NOMO-1 treated with dmso at 0.1 percent for 144 hours (cell line): Measurements from ENCODE around the gene C9orf78.
"Not testable (repeated sequence)": the region's sequence is repeated elsewhere in the genome, so short reads cannot be mapped to it uniquely, and the experiment has no call there.

Experiments used
- DNase-seq: peaks from one replicate; lab custom pipeline; 2025; ENCODE audit not compliant: unreplicated experiment; lab: John Stamatoyannopoulos, UW

The C9orf78 gene

DNA sequence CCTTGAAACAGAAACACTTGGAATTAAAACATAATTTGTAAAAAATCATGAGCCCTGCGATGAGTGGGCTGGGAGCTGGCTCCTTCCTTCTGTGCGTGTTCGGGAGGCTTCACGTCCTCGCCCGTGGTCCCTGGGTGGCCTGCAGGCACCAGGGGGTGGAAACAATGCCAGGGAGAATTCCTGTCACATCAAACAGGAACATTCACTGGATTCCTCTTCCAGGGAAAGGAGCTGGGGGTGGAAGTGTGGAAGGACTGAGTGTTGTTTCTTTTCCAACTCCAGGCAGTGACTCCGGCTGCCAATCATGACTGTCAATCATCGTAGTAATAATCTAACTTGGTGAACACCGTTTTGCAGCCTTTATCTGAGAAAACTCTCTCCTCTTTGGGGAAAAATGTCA lies 21.4 kb downstream of the C9orf78 start:
- DNase-seq = no peak

DNA sequence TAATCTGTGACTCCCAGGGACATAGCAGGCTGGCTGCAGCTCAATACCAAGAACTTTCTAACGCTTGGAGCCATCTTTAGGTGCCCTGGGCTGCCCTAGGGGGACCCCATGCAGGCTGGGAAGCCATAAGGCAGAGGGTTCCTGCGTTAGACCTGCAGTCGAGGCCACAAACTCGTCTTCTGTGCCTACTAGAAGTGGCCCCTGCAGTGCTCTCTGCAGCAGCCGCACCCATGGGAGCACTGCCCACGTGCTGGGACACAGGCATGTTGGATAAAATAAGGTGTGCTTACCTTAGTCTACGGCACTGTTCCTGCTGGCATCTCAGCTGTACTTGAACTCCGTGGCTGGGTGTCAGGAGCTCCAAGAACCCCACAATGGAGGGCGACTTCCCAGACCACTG lies 22.7 kb downstream of the C9orf78 start:
- DNase-seq = no peak

DNA sequence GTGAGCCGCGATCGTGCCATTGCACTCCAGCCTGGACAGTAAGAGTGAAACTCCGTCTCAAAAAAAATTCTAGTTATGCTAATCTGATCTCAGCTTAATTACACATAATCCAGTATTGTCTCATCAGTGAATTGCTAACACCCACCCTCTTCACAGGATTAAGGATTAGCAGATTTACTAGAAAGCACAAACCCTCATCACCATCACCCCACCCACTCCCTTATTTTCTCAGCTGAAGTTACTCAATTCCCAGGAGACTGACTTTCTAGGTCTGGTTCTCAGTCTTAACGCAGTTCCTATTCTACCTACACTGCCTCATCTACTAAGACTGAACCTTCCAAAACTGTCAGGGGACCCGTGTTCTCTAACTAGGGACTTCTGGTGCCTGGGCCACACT lies 23.1 kb downstream of the C9orf78 start:
- no peak for DNase-seq

DNA sequence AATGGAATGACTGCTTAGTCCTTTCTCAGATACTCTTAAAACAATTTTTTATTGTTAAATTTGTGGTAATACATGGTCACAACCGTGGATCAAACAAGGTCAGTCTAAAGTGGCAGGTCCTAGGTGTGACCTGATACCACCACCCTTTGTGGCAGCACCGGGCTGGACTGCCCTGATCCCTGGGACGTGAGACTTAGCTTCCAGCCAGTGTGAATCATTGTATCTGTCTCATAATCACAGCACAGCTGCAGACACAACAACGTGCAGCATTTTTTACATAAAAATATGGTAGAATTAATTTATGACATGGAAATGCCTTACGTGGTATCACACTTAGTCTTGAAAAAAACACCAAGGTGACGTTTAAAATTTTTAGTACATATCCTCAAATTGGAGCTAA lies 24.3 kb downstream of the C9orf78 start:
- no peak for DNase-seq

GRCh38 chr9:129810116-129810515 lies 25.0 kb downstream of the C9orf78 start:
- DNase-seq = no peak

GRCh38 chr9:129809346-129809745 lies 25.7 kb downstream of the C9orf78 start:
- DNase-seq = no peak

GRCh38 chr9:129806061-129806460 lies 29.0 kb downstream of the C9orf78 start:
- peak; percentile 28 for DNase-seq

GRCh38 chr9:129803676-129804060 lies 31.4 kb downstream of the C9orf78 start:
- no peak for DNase-seq

- DNase-seq = peak; percentile 84
Measured at GRCh38 chr9:129802833-129803675, 32.0 kb downstream of the C9orf78 start, which contains the start of gene TOR1B. Gene TOR1B, plus strand, starts transcription at chr9:129803184. Its CDS starts 29 bp downstream, at chr9:129803213.

GRCh38 chr9:129801504-129801903 lies 33.6 kb downstream of the C9orf78 start:
- DNase-seq = no peak

DNA sequence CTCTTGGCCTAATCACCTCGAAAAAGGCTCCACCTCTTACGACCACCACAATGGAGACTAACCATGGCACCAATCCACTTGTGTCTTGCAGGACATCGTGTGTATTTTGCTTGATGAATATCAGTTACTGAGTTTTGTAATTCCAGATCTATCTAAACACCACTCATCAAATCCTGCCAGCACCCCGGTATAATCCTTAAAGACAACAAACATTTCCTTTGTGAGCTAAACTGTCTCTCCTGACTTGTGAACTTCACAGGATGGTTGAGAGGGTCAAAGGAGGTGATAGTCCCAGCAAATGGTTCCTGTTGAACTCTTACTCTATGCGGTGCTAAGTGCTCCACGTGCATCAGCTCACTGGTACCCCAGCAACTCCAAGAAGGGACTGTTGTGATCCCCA lies 36.1 kb downstream of the C9orf78 start:
- no peak for DNase-seq

GRCh38 chr9:129796029-129796428 lies 39.0 kb downstream of the C9orf78 start:
- DNase-seq = not testable (repeated sequence)

DNA sequence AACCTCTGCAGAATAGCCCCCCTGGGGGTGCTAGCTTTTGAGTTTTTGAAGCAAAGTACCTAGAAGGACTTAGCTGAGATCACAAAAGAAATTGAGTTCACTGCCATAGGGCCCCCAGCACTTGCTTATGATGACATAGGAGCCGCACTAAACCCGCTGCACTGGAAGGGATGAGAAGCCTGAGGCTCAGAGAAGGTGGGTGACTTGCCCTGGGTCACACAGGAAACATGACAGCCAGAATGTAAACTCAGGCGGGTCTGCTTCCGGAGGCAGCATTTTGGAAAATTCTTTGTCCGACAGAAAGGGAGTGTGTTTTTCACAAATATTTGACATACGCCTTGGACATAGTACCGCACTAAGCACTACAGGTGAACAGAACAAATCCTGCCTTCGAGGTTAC lies 40.5 kb downstream of the C9orf78 start:
- DNase-seq = no peak

DNA sequence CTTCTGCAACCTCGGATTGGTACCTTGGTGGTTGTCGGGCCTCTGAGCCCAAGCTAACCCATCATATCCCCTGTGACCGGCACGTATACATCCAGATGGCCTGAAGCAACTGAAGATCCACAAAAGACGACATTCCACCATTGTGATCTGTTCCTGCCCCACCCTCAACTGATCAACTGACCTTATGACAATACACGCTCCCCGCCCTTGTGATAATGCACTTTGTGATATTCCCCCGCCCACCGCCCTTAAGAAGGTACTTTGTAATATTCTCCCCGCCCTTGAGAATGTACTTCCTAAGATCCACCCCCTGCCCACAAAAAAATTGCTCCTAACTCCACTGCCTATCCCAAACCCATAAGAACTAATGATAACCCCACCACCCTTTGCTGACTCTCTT lies 48.6 kb downstream of the C9orf78 start:
- no peak for DNase-seq

DNA sequence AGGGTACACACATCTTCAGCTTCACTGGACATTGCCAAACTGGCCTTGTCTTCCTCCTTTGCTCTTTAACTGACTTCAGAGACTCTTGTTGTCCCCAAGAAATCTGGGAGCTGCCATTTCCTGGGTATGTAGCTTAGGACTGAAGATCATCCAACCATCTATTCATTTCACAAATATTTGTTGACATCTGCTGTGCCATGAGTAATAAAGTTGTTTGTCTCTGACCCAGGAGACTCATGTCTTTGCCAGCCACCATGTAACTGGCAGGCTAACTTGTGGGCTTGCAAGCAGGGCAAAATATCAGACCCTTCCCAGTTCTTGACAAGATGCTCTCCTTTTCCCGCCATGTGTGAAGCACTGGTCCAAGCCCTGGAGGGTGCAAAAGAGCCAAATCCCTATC lies 49.2 kb downstream of the C9orf78 start:
- DNase-seq = no peak

GRCh38 chr9:129784970-129785369 lies 50.1 kb downstream of the C9orf78 start:
- DNase-seq = not testable (repeated sequence)

DNA sequence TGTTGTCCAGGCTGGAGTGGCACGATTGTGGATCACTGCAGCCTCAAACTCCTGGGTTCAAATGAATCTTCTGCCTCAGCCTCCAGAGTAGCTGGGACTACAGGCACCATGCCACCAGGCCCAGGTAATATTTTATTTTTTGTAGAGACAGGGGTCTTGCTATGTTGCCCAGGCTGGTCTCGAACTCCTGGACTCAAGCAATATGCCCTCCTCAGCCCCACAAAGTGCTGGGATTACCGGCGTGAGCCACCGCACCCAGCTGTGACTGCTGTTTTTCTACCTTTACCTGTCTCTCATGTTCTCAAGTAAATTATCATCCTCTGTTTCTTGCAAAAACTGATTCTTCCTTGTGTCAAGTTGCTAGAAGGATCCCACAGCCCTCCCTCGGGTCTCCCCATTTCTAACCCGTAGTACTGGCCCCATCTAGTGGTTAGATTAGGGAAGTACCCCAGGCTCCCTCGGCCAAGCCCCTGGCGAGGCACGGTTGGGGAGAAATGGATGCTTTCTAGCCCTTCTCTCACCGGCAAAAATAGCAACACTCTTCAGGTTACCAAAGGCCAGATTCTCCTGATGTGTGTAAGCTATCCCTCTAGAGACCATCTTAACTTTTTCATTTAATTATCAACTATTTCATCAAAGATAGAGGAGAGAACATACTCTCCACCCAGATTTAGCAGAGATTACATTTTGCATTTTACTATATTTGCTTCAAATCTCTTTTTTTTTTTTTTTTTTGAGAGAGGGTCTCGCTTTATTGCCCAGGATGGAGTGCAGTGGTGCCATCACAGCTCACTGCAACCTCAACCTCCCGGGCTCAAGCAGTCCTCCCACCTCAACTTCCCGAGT lies 51.3 kb downstream of the C9orf78 start:
- DNase-seq = peak; percentile 51

DNA sequence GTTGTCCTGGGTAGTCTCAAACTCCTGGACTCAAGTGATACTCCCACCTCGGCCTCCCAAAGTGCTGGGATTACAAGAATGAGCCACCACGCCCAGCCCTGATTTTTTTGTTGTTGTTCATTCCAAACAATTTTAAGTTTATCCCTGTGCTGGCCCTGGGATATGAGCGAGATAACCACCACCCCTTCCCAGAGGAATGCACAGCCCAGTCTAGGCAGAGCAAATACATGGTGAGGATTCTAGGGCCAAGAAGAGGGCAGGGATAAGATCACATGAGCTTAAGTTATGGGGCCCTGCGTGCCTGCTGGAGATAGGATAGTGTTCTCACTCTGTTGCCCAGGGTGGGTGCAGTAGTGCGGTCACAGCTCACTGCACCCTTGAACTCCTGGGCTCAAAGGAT lies 53.1 kb downstream of the C9orf78 start:
- no peak for DNase-seq

DNA sequence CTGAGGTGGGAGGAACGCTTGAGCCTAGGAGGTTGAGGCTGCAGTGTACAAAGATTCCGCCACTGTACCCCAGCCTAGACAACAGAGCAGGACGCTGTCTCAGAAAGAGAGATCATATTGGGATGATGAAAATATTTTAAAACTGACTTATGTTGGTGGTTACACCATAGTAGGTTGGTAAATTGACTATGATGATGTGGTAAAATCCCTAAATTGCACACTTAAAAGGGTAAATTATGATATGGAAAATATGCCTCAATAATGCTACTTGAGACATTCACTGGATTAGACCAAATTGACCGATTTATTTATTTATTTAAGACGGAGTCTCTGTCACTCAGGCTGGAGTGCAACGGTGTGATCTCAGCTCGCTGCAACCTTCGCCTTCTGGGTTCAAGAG lies 53.9 kb downstream of the C9orf78 start:
- DNase-seq = no peak

DNA sequence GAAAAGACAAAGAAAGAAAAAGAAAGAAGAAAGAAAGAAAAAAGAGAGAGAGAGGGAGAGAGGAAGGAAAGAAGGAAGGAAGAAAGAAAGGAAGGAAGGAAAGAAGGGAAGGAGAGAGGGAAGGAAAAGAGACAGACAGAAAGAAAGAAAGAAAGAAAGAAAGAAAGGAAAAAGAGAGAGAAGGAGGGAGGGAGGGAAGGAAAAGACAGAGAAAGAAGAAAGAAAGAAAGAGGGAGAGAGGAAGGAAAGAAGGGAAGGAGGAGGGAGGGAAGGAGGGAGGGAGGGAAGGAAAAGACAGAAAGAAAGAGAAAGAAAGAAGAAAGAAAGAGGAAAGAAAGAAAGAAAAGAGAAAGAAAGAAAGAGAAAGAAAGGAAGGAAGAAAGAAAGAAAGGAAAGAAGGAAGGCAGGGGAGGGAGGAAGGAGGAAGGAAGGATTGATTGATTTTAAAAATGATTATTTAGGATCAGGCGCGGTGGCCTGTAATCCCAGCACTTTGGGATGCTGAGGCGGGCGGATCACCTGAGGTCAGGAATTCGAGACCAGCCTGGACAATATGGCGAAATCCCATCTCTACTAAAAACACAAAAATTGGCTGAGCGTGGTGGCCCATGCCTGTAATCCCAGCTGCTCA lies 55.4 kb downstream of the C9orf78 start:
- DNase-seq = no peak

DNA sequence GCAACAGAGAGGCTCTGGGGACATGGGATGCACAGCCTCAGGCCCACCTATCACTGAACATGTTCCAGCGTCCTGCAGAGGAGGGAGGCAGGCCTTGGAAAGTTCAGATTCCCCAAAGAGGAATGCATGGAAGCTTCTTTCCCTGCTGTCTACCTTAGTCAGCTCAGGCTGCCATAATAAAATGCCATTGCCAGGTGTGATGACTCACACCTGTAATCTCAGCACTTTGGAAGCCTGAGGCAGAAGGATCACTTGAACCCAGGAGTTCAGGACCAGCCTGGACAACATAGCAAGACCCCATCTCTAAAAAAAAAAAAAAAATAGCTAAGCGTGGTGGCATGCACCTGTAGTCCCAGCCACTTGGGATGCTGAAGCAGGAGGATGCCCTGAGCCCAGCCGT lies 56.6 kb downstream of the C9orf78 start:
- no peak for DNase-seq

DNA sequence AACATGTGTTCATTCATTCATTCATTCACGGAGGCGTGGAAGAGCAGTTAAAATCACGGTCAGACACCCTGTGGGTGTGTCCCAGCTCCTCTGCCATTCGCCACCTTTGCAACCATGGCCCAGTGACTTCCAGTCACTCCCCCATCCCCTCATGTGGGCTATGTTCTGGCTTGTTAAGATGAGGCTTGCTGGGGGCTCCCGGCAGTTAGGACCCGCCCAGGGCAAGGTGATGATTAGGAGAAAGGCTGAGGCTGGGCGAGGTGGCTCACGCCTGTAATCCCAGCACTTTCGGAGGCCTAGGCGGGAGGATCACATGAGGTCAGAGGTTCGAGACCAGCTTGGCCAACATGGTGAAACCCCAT lies 57.3 kb downstream of the C9orf78 start:
- no peak for DNase-seq
